ENCODE measurements around the gene PRG3.
A peak's percentile ranks its signal among the peaks of the same experiment; 100 is the strongest.

PRG3 gene

DNA sequence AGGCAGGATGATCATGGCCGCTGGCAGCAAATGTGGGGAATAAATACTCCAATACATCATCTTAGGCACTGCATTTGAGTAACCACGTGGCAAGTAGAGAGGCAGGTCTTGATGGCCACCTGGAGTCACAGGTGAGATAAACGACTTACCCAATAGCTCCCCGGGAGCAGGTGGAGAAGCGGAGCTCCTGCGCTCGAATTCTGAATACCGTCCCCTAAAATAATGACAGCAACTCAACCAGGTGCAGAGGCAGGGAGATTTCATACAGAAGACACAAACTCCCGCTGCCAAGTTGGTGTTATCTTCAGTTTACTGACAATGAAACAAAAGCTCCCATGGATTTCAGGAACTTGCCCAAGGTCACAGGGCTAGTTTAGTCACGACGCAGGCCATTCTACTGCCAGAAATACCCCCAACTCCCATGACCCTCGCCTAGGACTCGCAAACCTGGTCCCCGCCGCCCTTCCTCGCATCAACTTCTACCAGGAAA, 45.5 kb upstream of the PRG3 start:
- DNase-seq (ENCODE audit: low spot score) (no peak), ATAC-seq (ENCODE audit: low read depth) (no peak)
- Histone ChIP-seq H3K27me3 (ENCODE audit: insufficient read depth, poor library complexity, severe bottlenecking) (no peaks in the 10 kb centered on the region), H3K36me3 (ENCODE audit: low read depth) (peaks cover 40% of the 10 kb centered on the region), H3K4me1 (ENCODE audit: insufficient read depth, poor library complexity, severe bottlenecking) (peaks cover 32% of the 10 kb centered on the region), H3K4me3 (ENCODE audit: severe bottlenecking) (peak overlapping the region; percentile 37), H3K9me3 (ENCODE audit: severe bottlenecking) (no peaks in the 10 kb centered on the region), H3K27ac (ENCODE audit: poor library complexity, severe bottlenecking) (peak overlapping the region; percentile 86)
- TF ChIP-seq, protein P1, sequence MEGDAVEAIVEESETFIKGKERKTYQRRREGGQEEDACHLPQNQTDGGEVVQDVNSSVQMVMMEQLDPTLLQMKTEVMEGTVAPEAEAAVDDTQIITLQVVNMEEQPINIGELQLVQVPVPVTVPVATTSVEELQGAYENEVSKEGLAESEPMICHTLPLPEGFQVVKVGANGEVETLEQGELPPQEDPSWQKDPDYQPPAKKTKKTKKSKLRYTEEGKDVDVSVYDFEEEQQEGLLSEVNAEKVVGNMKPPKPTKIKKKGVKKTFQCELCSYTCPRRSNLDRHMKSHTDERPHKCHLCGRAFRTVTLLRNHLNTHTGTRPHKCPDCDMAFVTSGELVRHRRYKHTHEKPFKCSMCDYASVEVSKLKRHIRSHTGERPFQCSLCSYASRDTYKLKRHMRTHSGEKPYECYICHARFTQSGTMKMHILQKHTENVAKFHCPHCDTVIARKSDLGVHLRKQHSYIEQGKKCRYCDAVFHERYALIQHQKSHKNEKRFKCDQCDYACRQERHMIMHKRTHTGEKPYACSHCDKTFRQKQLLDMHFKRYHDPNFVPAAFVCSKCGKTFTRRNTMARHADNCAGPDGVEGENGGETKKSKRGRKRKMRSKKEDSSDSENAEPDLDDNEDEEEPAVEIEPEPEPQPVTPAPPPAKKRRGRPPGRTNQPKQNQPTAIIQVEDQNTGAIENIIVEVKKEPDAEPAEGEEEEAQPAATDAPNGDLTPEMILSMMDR (IDR thresholded peaks at IDR 0.05; ENCODE audit: poor library complexity, severe bottlenecking), result no peak

DNA sequence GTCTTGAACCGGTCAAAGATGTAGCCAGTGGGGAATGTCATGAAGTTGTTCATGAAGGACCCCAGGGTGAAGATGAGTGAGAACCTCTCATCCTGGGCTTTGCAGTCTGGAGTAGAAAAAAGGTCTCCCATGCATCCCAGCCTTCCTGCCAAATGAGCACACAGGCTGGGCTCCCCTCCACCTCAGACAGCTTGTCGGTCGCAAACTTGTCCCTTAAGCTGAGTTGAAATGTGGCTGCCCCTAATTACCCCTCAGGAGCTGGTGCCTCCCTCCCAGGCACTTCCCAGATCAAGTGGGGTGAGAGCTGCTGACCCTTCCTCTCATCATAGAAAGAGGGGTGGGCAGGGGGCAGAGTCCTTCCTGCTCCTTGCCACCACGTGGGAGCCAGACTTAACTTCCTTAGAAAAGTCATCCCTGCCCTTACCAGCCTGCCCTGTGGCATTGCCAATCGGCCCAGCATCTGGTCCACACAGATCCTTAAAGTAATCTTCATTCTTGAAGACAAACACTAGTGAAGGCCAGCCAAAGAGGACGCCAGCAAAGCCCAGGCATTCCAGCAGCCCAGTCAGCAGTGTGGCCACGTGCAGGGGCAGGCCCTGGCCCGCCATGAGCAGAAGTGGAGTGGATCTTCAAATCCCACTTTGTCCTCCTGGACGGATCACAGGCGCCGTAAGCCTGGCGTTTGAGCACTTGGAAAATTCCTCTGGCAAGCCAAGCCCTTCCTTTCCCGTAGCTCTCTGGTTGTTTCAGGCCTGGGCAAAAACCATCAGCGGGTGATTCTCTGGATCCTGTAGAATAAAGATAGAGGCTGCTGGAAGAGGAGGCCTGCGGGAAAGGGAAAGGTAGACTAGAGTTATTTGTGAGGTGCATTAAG, 44.9 kb upstream of the PRG3 start:
- no peaks in the 10 kb centered on the region for H3K27me3 ChIP-seq (ENCODE audit: insufficient read depth, poor library complexity, severe bottlenecking)
- ATAC-seq (ENCODE audit: low read depth) (no peak), DNase-seq (ENCODE audit: low spot score) (no peak)
- TF ChIP-seq, protein P1 (IDR thresholded peaks at IDR 0.05; ENCODE audit: poor library complexity, severe bottlenecking), result no peak
- H3K4me3 ChIP-seq (ENCODE audit: severe bottlenecking), result no peak overlapping the region
- H3K36me3 ChIP-seq (ENCODE audit: low read depth), result peaks cover 41% of the 10 kb centered on the region
- H3K9me3 ChIP-seq (ENCODE audit: severe bottlenecking), result no peaks in the 10 kb centered on the region
- H3K4me1 ChIP-seq (ENCODE audit: insufficient read depth, poor library complexity, severe bottlenecking), result peaks cover 32% of the 10 kb centered on the region
- H3K27ac ChIP-seq (ENCODE audit: poor library complexity, severe bottlenecking), result peak overlapping the region; percentile 86

DNA sequence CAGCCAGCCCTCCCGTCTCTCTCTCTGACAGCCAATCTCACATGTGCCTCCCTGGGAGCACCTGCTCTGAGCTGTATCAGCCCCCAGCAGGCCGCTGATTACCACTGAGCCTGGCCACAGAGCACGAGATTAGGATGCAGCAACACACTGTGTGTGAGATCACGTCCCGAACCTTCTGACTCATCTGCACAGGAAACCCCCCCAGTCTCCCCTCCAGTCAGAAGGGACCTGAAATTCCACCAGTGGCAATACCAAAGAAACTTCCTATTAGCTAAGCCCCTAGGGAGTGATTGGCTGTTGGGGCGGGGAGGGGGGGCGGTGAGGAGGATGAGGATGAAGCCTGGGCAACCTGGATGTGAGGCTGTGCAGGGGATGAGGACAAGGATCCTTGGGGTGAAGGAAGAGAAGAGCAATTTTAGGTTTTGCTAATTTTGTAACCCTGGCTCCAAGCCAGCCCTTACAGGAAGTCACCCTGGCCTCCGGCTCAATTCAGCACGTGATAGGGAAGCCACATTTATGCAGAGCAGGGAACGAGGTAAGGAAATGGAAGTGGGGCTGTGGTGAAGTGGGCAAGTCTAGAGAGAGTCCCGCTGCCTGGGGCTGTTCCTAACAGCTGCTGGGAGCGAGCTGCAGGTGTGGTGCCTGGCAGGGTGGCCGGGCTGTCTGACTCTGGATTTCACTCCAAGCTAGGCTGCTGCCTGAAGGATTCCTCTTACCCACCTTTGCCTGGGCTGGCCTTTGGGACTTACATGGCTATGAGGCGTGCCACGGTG, 44.0 kb upstream of the PRG3 start:
- Histone ChIP-seq H3K4me3 (ENCODE audit: severe bottlenecking) (no peak overlapping the region), H3K9me3 (ENCODE audit: severe bottlenecking) (no peaks in the 10 kb centered on the region), H3K27ac (ENCODE audit: poor library complexity, severe bottlenecking) (peak overlapping the region; percentile 86), H3K27me3 (ENCODE audit: insufficient read depth, poor library complexity, severe bottlenecking) (no peaks in the 10 kb centered on the region), H3K4me1 (ENCODE audit: insufficient read depth, poor library complexity, severe bottlenecking) (peaks cover 32% of the 10 kb centered on the region), H3K36me3 (ENCODE audit: low read depth) (peaks cover 41% of the 10 kb centered on the region)
- TF ChIP-seq, protein P1 (IDR thresholded peaks at IDR 0.05; ENCODE audit: poor library complexity, severe bottlenecking), result no peak
- peak; percentile 68 for ATAC-seq (ENCODE audit: low read depth)
- peak; percentile 73 for DNase-seq (ENCODE audit: low spot score)

DNA sequence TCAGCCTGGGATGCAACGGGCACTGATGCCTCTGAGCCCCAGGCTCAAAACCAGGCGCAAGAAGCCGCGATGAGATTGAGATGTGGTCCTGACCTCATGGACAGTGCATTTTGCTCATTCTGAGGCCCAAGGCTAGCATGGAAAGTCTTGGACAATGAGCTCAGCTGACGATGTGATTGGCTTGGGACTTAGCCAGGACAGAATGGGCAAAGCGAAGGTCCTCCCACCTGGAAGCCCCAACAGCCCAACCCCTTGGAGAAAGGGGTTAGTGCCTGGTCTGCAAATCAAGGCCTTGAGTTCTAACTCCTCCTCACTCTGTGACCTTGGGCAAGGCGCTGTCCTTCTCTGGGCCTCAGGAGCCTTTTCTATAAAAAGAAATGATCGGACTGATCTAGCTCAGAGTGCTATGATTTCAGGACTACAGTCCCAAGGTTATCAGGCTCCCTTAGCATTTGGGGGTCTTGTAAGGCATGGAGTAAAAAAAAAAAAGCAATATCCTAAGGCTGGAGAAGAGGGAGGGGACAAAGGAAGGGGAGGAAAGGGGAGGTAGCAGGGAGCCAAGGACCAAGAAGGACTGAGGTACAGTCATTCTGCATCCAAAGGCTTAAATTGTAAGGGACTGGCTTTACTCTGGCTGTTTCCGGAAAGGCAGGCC, 43.3 kb upstream of the PRG3 start:
- ATAC-seq (ENCODE audit: low read depth) (no peak), DNase-seq (ENCODE audit: low spot score) (no peak)
- H3K36me3 ChIP-seq (ENCODE audit: low read depth), result peaks cover 44% of the 10 kb centered on the region
- TF ChIP-seq, protein P1 (IDR thresholded peaks at IDR 0.05; ENCODE audit: poor library complexity, severe bottlenecking), result no peak
- no peaks in the 10 kb centered on the region for H3K9me3 ChIP-seq (ENCODE audit: severe bottlenecking)
- H3K27ac ChIP-seq (ENCODE audit: poor library complexity, severe bottlenecking), result peak overlapping the region; percentile 86
- no peak overlapping the region for H3K4me3 ChIP-seq (ENCODE audit: severe bottlenecking)
- no peaks in the 10 kb centered on the region for H3K27me3 ChIP-seq (ENCODE audit: insufficient read depth, poor library complexity, severe bottlenecking)
- peaks cover 32% of the 10 kb centered on the region for H3K4me1 ChIP-seq (ENCODE audit: insufficient read depth, poor library complexity, severe bottlenecking)

Measured in RWPE2 (cell line).